ENCODE measurements around the gene XRCC6.

XRCC6 gene

GRCh38 chr22:41687901-41688364, 66.8 kb downstream of the XRCC6 start:
- DNase-seq (ENCODE audit: low read depth): no peak

GRCh38 chr22:41688365-41689211, 67.5 kb downstream of the XRCC6 start, which contains the start of gene SNU13:
TSS of gene SNU13 (minus strand) at chr22:41688867. CDS start at chr22:41688796, 71 bp downstream.
- peak; percentile 80 for DNase-seq (ENCODE audit: low read depth)

- DNase-seq (ENCODE audit: low read depth): no peak
Measured at GRCh38 chr22:41690476-41690875, 69.4 kb downstream of the XRCC6 start.

- DNase-seq (ENCODE audit: low read depth): no peak
Measured at GRCh38 chr22:41695211-41695610, 74.1 kb downstream of the XRCC6 start.

- DNase-seq (ENCODE audit: low read depth): no peak
Measured at GRCh38 chr22:41696703-41697102, 75.6 kb downstream of the XRCC6 start.

- DNase-seq (ENCODE audit: low read depth): peak; percentile 96
Measured at GRCh38 chr22:41697126-41697775, 76.2 kb downstream of the XRCC6 start.

GRCh38 chr22:41699264-41700107, 78.4 kb downstream of the XRCC6 start, which contains the start of gene MEI1:
TSS of gene MEI1 (plus strand) at chr22:41699503. CDS start at chr22:41699539, 36 bp downstream.
- DNase-seq (ENCODE audit: low read depth): peak; percentile 78

GRCh38 chr22:41700108-41700364, 78.9 kb downstream of the XRCC6 start:
- no peak for DNase-seq (ENCODE audit: low read depth)

- DNase-seq (ENCODE audit: low read depth): no peak
Measured at GRCh38 chr22:41702763-41703162, 81.7 kb downstream of the XRCC6 start.

- no peak for DNase-seq (ENCODE audit: low read depth)
Measured at GRCh38 chr22:41709341-41709740, 88.2 kb downstream of the XRCC6 start.

- DNase-seq (ENCODE audit: low read depth): no peak
Measured at GRCh38 chr22:41713004-41713403, 91.9 kb downstream of the XRCC6 start.

Measured in stimulated activated CD8-positive, alpha-beta memory T cell treated with anti-CD3 and anti-CD28 coated beads, Interleukin-15, amount 100 ng/mL, for 1 hour (primary cell).